ENCODE data around the gene HCN3. TPM values are rescaled to one million over a fixed set of nuclear protein-coding genes. Genes with fewer than 3 reads are reported as not detected.
"Not testable (repeated sequence)": the region's sequence is repeated elsewhere in the genome, so short reads cannot be mapped to it uniquely, and the experiment has no call there.

The HCN3 gene
- total and polyA plus RNA-seq, 2 of the 8 experiments (the other 6 are each of a cell fraction or from before 2014, with no cell fraction given): 6.4 to 7.3 TPM

DNA sequence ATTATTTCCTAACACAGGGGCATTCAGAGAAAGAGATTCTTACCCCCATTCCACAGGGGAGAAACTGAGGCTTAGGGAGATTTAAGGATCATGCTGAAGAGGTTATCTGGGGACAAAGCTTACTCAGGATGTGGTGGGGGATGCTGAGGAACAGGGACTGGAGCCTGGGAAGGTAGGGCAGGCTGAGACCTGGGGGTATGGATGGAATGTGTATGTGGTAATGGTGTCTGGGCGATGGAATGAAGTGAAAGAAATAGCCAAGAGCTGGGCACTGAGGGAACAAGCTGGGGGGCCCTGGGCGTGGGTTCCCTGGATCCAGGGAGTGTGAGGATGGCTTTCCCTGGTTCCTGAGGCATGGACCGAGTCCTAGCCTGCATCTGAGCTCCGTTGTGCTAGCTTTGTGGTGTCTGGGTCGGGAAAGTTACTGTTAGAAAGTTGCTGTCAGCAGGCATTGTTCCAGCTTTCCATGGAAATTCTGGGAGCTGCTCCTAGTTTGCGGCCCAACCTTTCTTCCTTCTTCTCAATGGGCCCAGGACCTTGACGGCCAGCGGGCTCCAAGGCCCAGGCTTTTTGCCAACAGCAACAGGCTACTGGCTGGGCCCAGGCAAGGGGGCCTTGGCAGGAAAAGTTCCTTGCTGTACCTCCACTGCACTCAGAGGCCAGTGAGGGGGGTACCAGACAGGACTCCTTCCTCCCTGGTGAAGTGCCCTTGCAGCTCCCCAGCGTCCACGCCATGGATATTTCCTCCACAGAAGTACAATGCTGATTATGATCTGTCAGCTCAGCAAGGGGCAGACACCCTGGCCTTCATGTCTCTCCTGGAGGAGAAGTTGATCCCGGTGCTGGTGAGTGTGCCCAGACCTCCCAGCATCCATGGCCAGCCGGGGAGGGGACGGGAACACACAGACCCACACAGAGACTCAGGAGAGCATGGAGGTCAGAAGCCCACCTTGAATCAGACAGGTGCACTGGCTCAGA is 45.0 kb upstream of the HCN3 start:
- H4K91ac ChIP-seq (replicated peaks; ENCODE audit: insufficient read length, low read length); H3K56ac ChIP-seq (replicated peaks; ENCODE audit: insufficient read length, low read depth, low read length); H3K79me2 ChIP-seq (ENCODE audit: control insufficient read depth in 1 of 2, insufficient read depth in 2 of 2, low read length in 2 of 2); H3K9ac ChIP-seq (replicated peaks in 1 of 4; ENCODE audit: extremely low read depth in 1 of 4, low read depth in 3 of 4, low read length in 3 of 4); H3K36me3 ChIP-seq (ENCODE audit: control insufficient read depth in 2 of 4, insufficient read depth in 4 of 4, low read length in 3 of 4); H3K23me2 ChIP-seq (ENCODE audit: low read depth, low read length); DNase-seq (ENCODE audit: low read depth in 1 of 2, low spot score in 2 of 2); H3K27me3 ChIP-seq (replicated peaks in 1 of 4; ENCODE audit: control insufficient read depth in 3 of 4, extremely low read depth in 1 of 4, insufficient read depth in 3 of 4, low read length in 3 of 4); H3K27ac ChIP-seq (ENCODE audit: low read depth, low read length); H3K4me2 ChIP-seq (ENCODE audit: insufficient read depth in 1 of 2, low read depth in 2 of 2, low read length in 2 of 2); H2BK12ac ChIP-seq (ENCODE audit: low read depth, low read length); H4K20me1 ChIP-seq (replicated peaks in 1 of 2; ENCODE audit: control insufficient read depth in 1 of 2, insufficient read depth in 2 of 2, low read length in 2 of 2); H4K8ac ChIP-seq (ENCODE audit: extremely low read depth, insufficient read depth, low read length); H2BK120ac ChIP-seq (replicated peaks; ENCODE audit: low read depth, low read length); H3K18ac ChIP-seq (ENCODE audit: extremely low read depth, low read length); H3K4me3 ChIP-seq (ENCODE audit: extremely low read depth in 1 of 4, insufficient read depth in 2 of 4, low read depth in 3 of 4, low read length in 4 of 4); H2BK5ac ChIP-seq (ENCODE audit: low read depth, low read length); H3K79me1 ChIP-seq (ENCODE audit: low read depth, low read length); FAIRE-seq; H2BK20ac ChIP-seq (ENCODE audit: low read length); H2BK15ac ChIP-seq (ENCODE audit: low read length); H3K9me3 ChIP-seq (ENCODE audit: insufficient read depth in 2 of 2, low read depth in 1 of 2, low read length in 1 of 2); H3K4me1 ChIP-seq (replicated peaks in 1 of 4; ENCODE audit: control insufficient read depth in 3 of 4, insufficient read depth in 4 of 4, low read length in 3 of 4); H2AK5ac ChIP-seq (ENCODE audit: low read depth, low read length); H3K14ac ChIP-seq (ENCODE audit: insufficient read length); H2AFZ ChIP-seq (ENCODE audit: low read length); H4K5ac ChIP-seq (ENCODE audit: insufficient read length, low read depth, low read length); H3K23ac ChIP-seq (ENCODE audit: insufficient read length); H3K4ac ChIP-seq (replicated peaks; ENCODE audit: insufficient read length, low read depth, low read length): not testable (repeated sequence)
- ChIA-PET CTCF (ENCODE audit: partially characterized antibody) (interaction anchor here (1.9 kb wide), 1 partner anchor 17 kb away, joined by 7 read pairs; no protein-coding TSS in a partner anchor), POLR2A (ENCODE audit: partially characterized antibody) (interaction anchor here (1.1 to 1.2 kb wide), 3 partner anchors 10 to 25 kb away, joined by 3 to 4 read pairs (median 3); partner anchors contain the start of gene MTX1)
- 85% methylated on average over 11 of the region's 13 CpGs; no CpG with 5 or more reads in 1 of the 2 experiments for WGBS, 2 experiments (ENCODE audit: extremely low coverage in 1 of 2, insufficient coverage in 1 of 2, insufficient read length in 1 of 2, insufficient replicate concordance in 2 of 2, low coverage in 1 of 2, low lambda C conversion rate in 2 of 2, missing lambda C conversion rate in 1 of 2)

Measured in H1 (cell line).